Hepatocyte (in vitro differentiated cells): ENCODE data around the gene HK2. TPM values are rescaled to one million over a fixed set of nuclear protein-coding genes. Genes with fewer than 3 reads are reported as not detected.
"Not testable (repeated sequence)": the region's sequence is repeated elsewhere in the genome, so short reads cannot be mapped to it uniquely, and the experiment has no call there.

Source experiments
- DNase-seq: peaks from one replicate; pipeline ENCODE4 v3.0.0-alpha.2; 2016; ENCODE audit warnings: low spot score
- H2AFZ ChIP-seq: fragments of 200-600 bp; sonication (generic); 2 replicates; pipeline ENCODE4 v1.6.0; 2016; ENCODE audit warnings: antibody characterized with exemption, mild to moderate bottlenecking
- H3K27ac ChIP-seq: fragments of 200-600 bp; sonication (generic); 2 replicates; pipeline ENCODE4 v1.5.1; 2016; ENCODE audit warnings: mild to moderate bottlenecking
- H3K27me3 ChIP-seq: fragments of 200-600 bp; sonication (generic); 2 replicates; pipeline ENCODE4 v1.6.1; 2016
- H3K36me3 ChIP-seq: fragments of 200-600 bp; sonication (generic); replicated peaks from 2 replicates; pipeline ENCODE4 v1.5.1; 2016; ENCODE audit warnings: low read depth; ENCODE audit not compliant: insufficient read depth
- H3K4me1 ChIP-seq: fragments of 200-600 bp; sonication (generic); 2 replicates; pipeline ENCODE4 v1.5.1; 2016; ENCODE audit warnings: mild to moderate bottlenecking, moderate library complexity; ENCODE audit not compliant: insufficient read depth
- H3K4me2 ChIP-seq: fragments of 200-600 bp; sonication (generic); 2 replicates; pipeline ENCODE4 v1.6.0; 2016
- H3K4me3 ChIP-seq: fragments of 200-600 bp; sonication (generic); 2 replicates; pipeline ENCODE4 v1.5.1; 2016; ENCODE audit warnings: mild to moderate bottlenecking
- H3K79me2 ChIP-seq: fragments of 200-600 bp; sonication (generic); 2 replicates; pipeline ENCODE4 v1.6.0; 2017; ENCODE audit warnings: mild to moderate bottlenecking
- H3K9me2 ChIP-seq: fragments of 200-600 bp; sonication (generic); replicated peaks from 2 replicates; pipeline ENCODE4 v1.6.0; 2017; ENCODE audit warnings: mild to moderate bottlenecking; ENCODE audit not compliant: insufficient read depth
- H3K9me3 ChIP-seq: fragments of 200-600 bp; sonication (generic); 2 replicates; pipeline ENCODE4 v1.5.1; 2016; ENCODE audit warnings: low read depth, mild to moderate bottlenecking
- H4K20me1 ChIP-seq: fragments of 200-600 bp; sonication (generic); 2 replicates; pipeline ENCODE4 v1.6.0; 2016; ENCODE audit warnings: mild to moderate bottlenecking; ENCODE audit not compliant: insufficient read depth, poor library complexity, severe bottlenecking
- CTCF ChIP-seq: fragments of 200-600 bp; sonication (generic); IDR thresholded peaks from 2 replicates; pipeline ENCODE4 v1.5.1; 2016; ENCODE audit warnings: antibody characterized with exemption, mild to moderate bottlenecking; ENCODE audit not compliant: poor library complexity
- EZH2 ChIP-seq: fragments of 200-600 bp; sonication (generic); IDR thresholded peaks from 2 replicates; pipeline ENCODE4 v1.6.1; 2016; ENCODE audit warnings: antibody characterized with exemption, mild to moderate bottlenecking, borderline replicate concordance
- EZH2phosphoT487 ChIP-seq: fragments of 200-600 bp; sonication (generic); IDR thresholded peaks from one replicate; pipeline ENCODE4 v1.6.1; 2018; ENCODE audit warnings: antibody characterized with exemption, mild to moderate bottlenecking, low read depth, moderate library complexity; ENCODE audit not compliant: unreplicated experiment, severe bottlenecking
- WGBS: methylation state at CpG from one replicate; pipeline ENCODE4 v1.1.6; 2016; ENCODE audit warnings: low lambda C conversion rate; ENCODE audit errors: missing lambda C conversion rate; 5-methylcytosine and 5-hydroxymethylcytosine counted together
- polyA plus RNA-seq: library from polyadenylated mRNA; unstranded; fragments of >200 nt; fragmentation: Nextera tagmentation; extraction: Ambion mirVana; gene quantifications from 2 replicates; pipeline ENCODE4 v1.2.1, GENCODE V29; 2016
- total RNA-seq: library from RNA; depleted of rRNA; stranded (reverse); fragments of >200 nt; gene quantifications from 2 replicates; pipeline ENCODE4 v1.2.3, GENCODE V29; 2014

HK2 gene
- total and polyA plus RNA-seq, 2 experiments from 2014 or later, result 25.4 to 25.6 TPM

GRCh38 chr2:74896232-74896631 lies 62.3 kb downstream of the HK2 start:
- DNase-seq, result no peak
- Histone ChIP-seq H3K4me3 (no peak overlapping the region), H3K9me2 (no peaks in the 10 kb centered on the region), H4K20me1 (no peaks in the 10 kb centered on the region), H3K79me2 (no peaks in the 10 kb centered on the region), H3K27me3 (no peaks in the 10 kb centered on the region), H3K9me3 (no peaks in the 10 kb centered on the region), H3K27ac (no peak overlapping the region), H2AFZ (no peak overlapping the region), H3K36me3 (no peaks in the 10 kb centered on the region), H3K4me1 (no peaks in the 10 kb centered on the region), H3K4me2 (no peak overlapping the region)
- TF ChIP-seq EZH2 (no peak), CTCF (no peak), EZH2phosphoT487 (no peak)

GRCh38 chr2:74900225-74900624 lies 66.3 kb downstream of the HK2 start:
- H3K27me3 ChIP-seq, H3K9me3 ChIP-seq, H2AFZ ChIP-seq, H3K4me3 ChIP-seq, H3K9me2 ChIP-seq, H3K36me3 ChIP-seq, H3K27ac ChIP-seq, H3K4me2 ChIP-seq, H4K20me1 ChIP-seq, H3K79me2 ChIP-seq, DNase-seq, H3K4me1 ChIP-seq: not testable (repeated sequence)
- 82% methylated on average over 2 of the region's 2 CpGs for WGBS

DNA sequence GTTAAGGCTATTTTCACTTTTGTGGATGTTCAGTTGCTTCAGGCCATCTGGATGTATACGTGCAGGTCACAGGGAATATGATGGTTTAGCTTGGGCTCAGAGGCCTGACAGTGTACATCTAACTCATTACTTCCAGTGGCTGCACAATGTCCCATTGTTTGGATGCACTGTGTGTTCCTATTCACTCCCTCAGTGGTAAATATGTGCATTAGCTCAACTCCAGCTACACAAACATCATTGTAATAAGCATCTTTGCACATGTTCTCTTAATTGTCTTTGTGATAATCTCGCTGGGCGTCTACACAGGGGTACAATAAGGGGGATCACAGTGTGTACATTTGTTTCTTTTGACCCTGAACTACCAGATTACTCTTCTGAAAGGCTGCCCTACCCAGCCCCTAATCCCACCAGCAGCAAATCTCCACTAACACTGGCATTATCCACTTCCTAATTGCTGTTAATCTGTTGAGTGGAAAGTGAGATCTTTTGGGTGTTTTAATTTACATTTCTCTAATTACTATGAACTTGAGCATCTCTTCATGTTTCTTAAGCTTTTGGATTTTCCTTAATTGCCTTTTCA lies 68.4 kb downstream of the HK2 start:
- TF ChIP-seq EZH2, result no peak
- no peak for TF ChIP-seq CTCF
- TF ChIP-seq EZH2phosphoT487, result no peak
- Histone ChIP-seq H3K9me3 (no peaks in the 10 kb centered on the region), H3K27me3 (no peaks in the 10 kb centered on the region), H4K20me1 (no peaks in the 10 kb centered on the region), H3K79me2 (no peaks in the 10 kb centered on the region), H3K9me2 (no peaks in the 10 kb centered on the region), H3K27ac (no peak overlapping the region), H3K36me3 (no peaks in the 10 kb centered on the region), H3K4me2 (no peak overlapping the region), H3K4me1 (no peaks in the 10 kb centered on the region), H2AFZ (no peak overlapping the region), H3K4me3 (no peak overlapping the region)
- DNase-seq, result no peak
- 59% methylated on average over 3 of the region's 3 CpGs for WGBS

GRCh38 chr2:74906395-74906794 lies 72.5 kb downstream of the HK2 start:
- no peaks in the 10 kb centered on the region for H3K79me2 ChIP-seq
- TF ChIP-seq EZH2phosphoT487 (no peak), EZH2 (no peak), CTCF (no peak)
- no peaks in the 10 kb centered on the region for H3K9me3 ChIP-seq
- H3K4me2 ChIP-seq, result no peak overlapping the region
- no peak for DNase-seq
- no peaks in the 10 kb centered on the region for H3K4me1 ChIP-seq
- H3K27ac ChIP-seq, result no peak overlapping the region
- H2AFZ ChIP-seq, result no peak overlapping the region
- H3K4me3 ChIP-seq, result no peak overlapping the region
- no peaks in the 10 kb centered on the region for H3K9me2 ChIP-seq
- 89% methylated on average over 5 of the region's 5 CpGs for WGBS
- H3K36me3 ChIP-seq, result no peaks in the 10 kb centered on the region
- H4K20me1 ChIP-seq, result no peaks in the 10 kb centered on the region
- no peaks in the 10 kb centered on the region for H3K27me3 ChIP-seq

- H2AFZ ChIP-seq, H3K9me3 ChIP-seq, H3K4me3 ChIP-seq, H3K9me2 ChIP-seq, H3K79me2 ChIP-seq, H3K36me3 ChIP-seq, DNase-seq, H3K27me3 ChIP-seq, H3K27ac ChIP-seq, H3K4me1 ChIP-seq, H3K4me2 ChIP-seq, H4K20me1 ChIP-seq: not testable (repeated sequence)
- 90% methylated on average over 5 of the region's 5 CpGs for WGBS
Measured at GRCh38 chr2:74907560-74907959, 73.6 kb downstream of the HK2 start.
